B cell (primary cell): Measurements from ENCODE around the gene OSGEP.

Experiments
- EZH2 ChIP-seq: IDR thresholded peaks from 2 replicates; pipeline ENCODE4 v1.6.1; 2012; ENCODE audit warnings: borderline replicate concordance, low read depth, mild to moderate bottlenecking, moderate library complexity, low read length; ENCODE audit not compliant: insufficient read depth, poor library complexity, severe bottlenecking
- TF ChIP-seq, protein P1 (sequence below): fragments of 200-600 bp; IDR thresholded peaks from one replicate; pipeline ENCODE4 v1.8.0; 2022; ENCODE audit warnings: antibody characterized with exemption, mild to moderate bottlenecking

DNA sequence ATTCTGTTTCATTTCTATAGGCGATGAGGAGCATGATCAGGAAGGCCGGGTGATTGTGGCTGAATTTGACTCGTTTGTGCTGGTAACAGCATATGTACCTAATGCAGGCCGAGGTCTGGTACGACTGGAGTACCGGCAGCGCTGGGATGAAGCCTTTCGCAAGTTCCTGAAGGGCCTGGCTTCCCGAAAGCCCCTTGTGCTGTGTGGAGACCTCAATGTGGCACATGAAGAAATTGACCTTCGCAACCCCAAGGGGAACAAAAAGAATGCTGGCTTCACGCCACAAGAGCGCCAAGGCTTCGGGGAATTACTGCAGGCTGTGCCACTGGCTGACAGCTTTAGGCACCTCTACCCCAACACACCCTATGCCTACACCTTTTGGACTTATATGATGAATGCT lies 2.4 kb upstream of the OSGEP start:
- TF ChIP-seq, protein P1, sequence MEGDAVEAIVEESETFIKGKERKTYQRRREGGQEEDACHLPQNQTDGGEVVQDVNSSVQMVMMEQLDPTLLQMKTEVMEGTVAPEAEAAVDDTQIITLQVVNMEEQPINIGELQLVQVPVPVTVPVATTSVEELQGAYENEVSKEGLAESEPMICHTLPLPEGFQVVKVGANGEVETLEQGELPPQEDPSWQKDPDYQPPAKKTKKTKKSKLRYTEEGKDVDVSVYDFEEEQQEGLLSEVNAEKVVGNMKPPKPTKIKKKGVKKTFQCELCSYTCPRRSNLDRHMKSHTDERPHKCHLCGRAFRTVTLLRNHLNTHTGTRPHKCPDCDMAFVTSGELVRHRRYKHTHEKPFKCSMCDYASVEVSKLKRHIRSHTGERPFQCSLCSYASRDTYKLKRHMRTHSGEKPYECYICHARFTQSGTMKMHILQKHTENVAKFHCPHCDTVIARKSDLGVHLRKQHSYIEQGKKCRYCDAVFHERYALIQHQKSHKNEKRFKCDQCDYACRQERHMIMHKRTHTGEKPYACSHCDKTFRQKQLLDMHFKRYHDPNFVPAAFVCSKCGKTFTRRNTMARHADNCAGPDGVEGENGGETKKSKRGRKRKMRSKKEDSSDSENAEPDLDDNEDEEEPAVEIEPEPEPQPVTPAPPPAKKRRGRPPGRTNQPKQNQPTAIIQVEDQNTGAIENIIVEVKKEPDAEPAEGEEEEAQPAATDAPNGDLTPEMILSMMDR = no peak
- TF ChIP-seq EZH2 = no peak
